HFF-Myc (cell line): ENCODE measurements around the gene TUBA1A.
A peak's percentile ranks its signal among the peaks of the same experiment; 100 is the strongest.

Source experiments
- DNase-seq: peaks from one replicate; pipeline ENCODE4 v3.0.0-alpha.2; 2011; ENCODE audit warnings: low read depth; ENCODE audit errors: extremely low read depth
- H3K4me3 ChIP-seq: replicated peaks from 2 replicates; pipeline ENCODE4 v1.5.1; 2011; ENCODE audit warnings: low read depth, mild to moderate bottlenecking, control low read depth, low read length
- CTCF ChIP-seq: IDR thresholded peaks from 2 replicates; pipeline ENCODE4 v1.5.1; 2012; ENCODE audit warnings: mild to moderate bottlenecking, low read depth, low read length, control low read depth; ENCODE audit errors: missing control alignments

Gene TUBA1A

GRCh38 chr12:49230176-49230804 is 41.4 kb upstream of the TUBA1A start:
- no peak overlapping the region for H3K4me3 ChIP-seq
- DNase-seq, result no peak
- no peak for TF ChIP-seq CTCF

- DNase-seq, result no peak
- no peak for TF ChIP-seq CTCF
Observed at GRCh38 chr12:49228653-49229052, 39.8 kb upstream of the TUBA1A start.

GRCh38 chr12:49227713-49228112 is 38.8 kb upstream of the TUBA1A start:
- TF ChIP-seq CTCF, result no peak
- no peak overlapping the region for H3K4me3 ChIP-seq
- no peak for DNase-seq

More at GRCh38 chr12:49228653-49229052, 39.8 kb upstream of the TUBA1A start:
- no peak overlapping the region for H3K4me3 ChIP-seq

- DNase-seq, result no peak
- TF ChIP-seq CTCF, result peak; percentile 12
- H3K4me3 ChIP-seq, result no peak overlapping the region
Observed at GRCh38 chr12:49225576-49226166, 36.8 kb upstream of the TUBA1A start.

GRCh38 chr12:49223590-49224369 is 34.9 kb upstream of the TUBA1A start:
- no peak overlapping the region for H3K4me3 ChIP-seq
- no peak for TF ChIP-seq CTCF
- no peak for DNase-seq

GRCh38 chr12:49223122-49223521 is 34.2 kb upstream of the TUBA1A start:
- TF ChIP-seq CTCF, result no peak

More at GRCh38 chr12:49223122-49223521, 34.2 kb upstream of the TUBA1A start:
- DNase-seq, result no peak
- no peak overlapping the region for H3K4me3 ChIP-seq
